ENCODE data around the gene KRT33B.

The KRT33B gene

DNA sequence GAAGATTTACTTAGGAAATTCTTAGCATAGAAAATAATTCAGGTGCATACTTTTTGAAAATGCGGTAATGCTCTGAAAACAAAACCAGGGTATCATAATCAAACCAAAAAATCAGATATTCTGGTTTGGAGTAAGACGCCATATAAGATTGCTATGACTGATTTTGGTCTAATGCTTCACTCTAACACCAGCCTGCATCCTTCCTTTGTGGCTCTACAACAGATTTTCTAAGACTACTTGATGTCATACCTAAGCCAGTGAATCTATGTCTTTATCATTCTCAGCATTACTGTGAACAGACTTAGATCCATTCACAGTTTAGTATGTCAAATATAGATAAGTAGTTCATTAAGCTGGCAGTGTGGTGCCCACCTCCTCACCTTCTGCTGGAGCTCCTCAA is 590 bp downstream of the KRT33B start:
- H2BK15ac ChIP-seq (ENCODE audit: low read depth, poor library complexity, severe bottlenecking), result no peak overlapping the region
- no peak overlapping the region for H3K14ac ChIP-seq (ENCODE audit: low read length in 2 of 2)
- no peaks in the 10 kb centered on the region for H3K79me1 ChIP-seq (replicated peaks; ENCODE audit: low read length, poor library complexity, severe bottlenecking)
- H3K27me3 ChIP-seq (ENCODE audit: control insufficient read depth in 1 of 2, insufficient read depth in 1 of 2, low read length in 2 of 2), result peaks cover 0 to 13% of the 10 kb centered on the region in 2 experiments
- no peak overlapping the region for H3K27ac ChIP-seq (ENCODE audit: low read length, poor library complexity, severe bottlenecking)
- no peak overlapping the region for H4K8ac ChIP-seq (ENCODE audit: low read length)
- H3K23ac ChIP-seq (ENCODE audit: low read length in 2 of 2), result no peak overlapping the region
- H3K9ac ChIP-seq (ENCODE audit: low read length), result no peak overlapping the region
- no peak overlapping the region for H2BK120ac ChIP-seq (ENCODE audit: low read depth, low read length)
- no peak overlapping the region for H2AFZ ChIP-seq (ENCODE audit: low read depth, low read length)
- H2BK12ac ChIP-seq (ENCODE audit: low read length in 2 of 2), result no peak overlapping the region
- H3K9me3 ChIP-seq (ENCODE audit: control insufficient read depth, low read length), result peaks cover 7% of the 10 kb centered on the region
- no peak overlapping the region for H3K4me2 ChIP-seq (ENCODE audit: low read length, poor library complexity, severe bottlenecking)
- no peaks in the 10 kb centered on the region for H3K36me3 ChIP-seq (ENCODE audit: control insufficient read depth in 1 of 2, insufficient read depth in 2 of 2, low read depth in 1 of 2, low read length in 2 of 2)
- no peak overlapping the region for H2AK5ac ChIP-seq (ENCODE audit: low read length, severe bottlenecking)
- H2BK5ac ChIP-seq (ENCODE audit: low read depth, low read length, poor library complexity, severe bottlenecking), result no peak overlapping the region
- H3K4me3 ChIP-seq (ENCODE audit: insufficient read depth in 1 of 2, low read depth in 1 of 2, low read length in 2 of 2), result no peak overlapping the region
- no peak overlapping the region for H3K18ac ChIP-seq (ENCODE audit: low read depth in 1 of 2, low read length in 2 of 2)
- DNase-seq, result no peak
- H3K4ac ChIP-seq (ENCODE audit: low read depth in 1 of 2, low read length in 2 of 2), result no peak overlapping the region
- H4K91ac ChIP-seq (ENCODE audit: low read length), result no peak overlapping the region
- WGBS, result 94% methylated on average over 2 of the region's 2 CpGs
- peaks cover 3% of the 10 kb centered on the region for H3K4me1 ChIP-seq (ENCODE audit: control insufficient read depth, insufficient read depth, low read depth, low read length)

DNA sequence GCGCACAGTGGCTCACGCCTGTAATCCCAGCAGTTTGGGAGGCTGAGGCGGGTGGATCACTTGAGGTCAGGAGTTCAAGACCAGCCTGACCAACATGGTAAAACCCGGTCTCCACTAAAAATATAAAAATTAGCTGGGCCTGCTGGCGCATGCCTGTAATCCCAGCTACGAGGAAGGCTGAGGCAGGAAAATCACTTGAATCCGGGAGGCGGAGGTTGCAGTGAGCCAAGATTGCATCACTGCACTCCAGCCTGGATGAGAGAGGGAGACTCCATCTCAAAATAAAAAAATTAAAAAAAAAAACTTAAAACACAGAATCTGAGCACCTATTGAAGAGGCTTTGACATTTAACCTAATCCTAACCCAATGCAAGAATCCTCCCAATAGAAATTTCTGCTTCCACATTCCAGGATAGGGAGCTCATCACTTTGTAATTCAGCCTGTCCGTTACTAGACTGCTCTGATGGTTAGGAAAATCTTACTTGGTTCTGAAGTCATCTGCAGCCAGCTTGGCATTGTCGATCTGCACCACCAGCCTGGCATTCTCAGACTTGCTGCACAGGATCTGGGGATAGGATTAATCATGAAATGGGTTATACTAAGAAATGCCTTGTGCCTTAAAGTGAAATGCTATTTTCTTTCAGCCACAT is 2.1 kb downstream of the KRT33B start:
- H2BK120ac ChIP-seq (ENCODE audit: low read depth, low read length), result no peak overlapping the region
- H3K18ac ChIP-seq (ENCODE audit: low read depth in 1 of 2, low read length in 2 of 2), result no peak overlapping the region
- peak; percentile 60 for DNase-seq
- H3K9me3 ChIP-seq (ENCODE audit: control insufficient read depth, low read length), result no peaks in the 10 kb centered on the region
- H3K23ac ChIP-seq (ENCODE audit: low read length in 2 of 2), result no peak overlapping the region
- peaks cover 3% of the 10 kb centered on the region for H3K4me1 ChIP-seq (ENCODE audit: control insufficient read depth, insufficient read depth, low read depth, low read length)
- no peak overlapping the region for H3K4me3 ChIP-seq (ENCODE audit: insufficient read depth in 1 of 2, low read depth in 1 of 2, low read length in 2 of 2)
- H2AFZ ChIP-seq (ENCODE audit: low read depth, low read length), result no peak overlapping the region
- peaks cover 0 to 6% of the 10 kb centered on the region in 2 experiments for H3K27me3 ChIP-seq (ENCODE audit: control insufficient read depth in 1 of 2, insufficient read depth in 1 of 2, low read length in 2 of 2)
- no peaks in the 10 kb centered on the region for H3K79me1 ChIP-seq (replicated peaks; ENCODE audit: low read length, poor library complexity, severe bottlenecking)
- no peak overlapping the region for H2BK15ac ChIP-seq (ENCODE audit: low read depth, poor library complexity, severe bottlenecking)
- H3K36me3 ChIP-seq (ENCODE audit: control insufficient read depth in 1 of 2, insufficient read depth in 2 of 2, low read depth in 1 of 2, low read length in 2 of 2), result no peaks in the 10 kb centered on the region
- H4K91ac ChIP-seq (ENCODE audit: low read length), result no peak overlapping the region
- no peak overlapping the region for H2BK5ac ChIP-seq (ENCODE audit: low read depth, low read length, poor library complexity, severe bottlenecking)
- H4K8ac ChIP-seq (ENCODE audit: low read length), result no peak overlapping the region
- peak overlapping the region; percentile 24 for H3K27ac ChIP-seq (ENCODE audit: low read length, poor library complexity, severe bottlenecking)
- peak overlapping the region; percentile 39 for H3K9ac ChIP-seq (ENCODE audit: low read length)
- H3K14ac ChIP-seq (ENCODE audit: low read length in 2 of 2), result no peak overlapping the region
- no peak overlapping the region for H3K4ac ChIP-seq (ENCODE audit: low read depth in 1 of 2, low read length in 2 of 2)
- no peak overlapping the region for H3K4me2 ChIP-seq (ENCODE audit: low read length, poor library complexity, severe bottlenecking)
- H2BK12ac ChIP-seq (ENCODE audit: low read length in 2 of 2), result no peak overlapping the region
- no peak overlapping the region for H2AK5ac ChIP-seq (ENCODE audit: low read length, severe bottlenecking)
- WGBS, result 78% methylated on average over 10 of the region's 10 CpGs

DNA sequence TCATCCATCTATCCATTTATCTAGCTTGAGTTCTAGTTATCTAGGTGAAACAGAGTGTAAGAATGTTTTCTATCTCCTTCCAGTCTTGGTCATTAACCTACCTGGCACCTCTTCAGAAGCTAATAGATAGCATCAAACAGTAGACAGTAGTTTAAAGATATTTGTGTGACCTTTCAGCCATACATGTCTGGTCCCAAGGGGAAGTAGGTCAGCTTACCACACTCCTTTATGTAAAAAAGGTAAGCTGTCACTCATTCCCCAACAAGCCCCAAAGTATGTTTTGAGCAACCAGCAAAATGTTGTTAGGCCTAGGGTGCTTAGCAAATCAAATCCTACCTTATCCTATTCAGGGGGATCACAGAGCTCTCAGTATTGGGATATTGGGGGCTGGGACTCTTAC is 3.5 kb downstream of the KRT33B start:
- H2BK12ac ChIP-seq (ENCODE audit: low read length in 2 of 2), result no peak overlapping the region
- H4K91ac ChIP-seq (ENCODE audit: low read length), result no peak overlapping the region
- no peak overlapping the region for H3K9ac ChIP-seq (ENCODE audit: low read length)
- peaks cover 0 to 1% of the 10 kb centered on the region in 2 experiments for H3K27me3 ChIP-seq (ENCODE audit: control insufficient read depth in 1 of 2, insufficient read depth in 1 of 2, low read length in 2 of 2)
- no peak overlapping the region for H3K14ac ChIP-seq (ENCODE audit: low read length in 2 of 2)
- no peak overlapping the region for H3K4ac ChIP-seq (ENCODE audit: low read depth in 1 of 2, low read length in 2 of 2)
- H3K4me2 ChIP-seq (ENCODE audit: low read length, poor library complexity, severe bottlenecking), result no peak overlapping the region
- no peak overlapping the region for H2BK15ac ChIP-seq (ENCODE audit: low read depth, poor library complexity, severe bottlenecking)
- H2AK5ac ChIP-seq (ENCODE audit: low read length, severe bottlenecking), result peak overlapping the region; percentile 81
- no peak overlapping the region for H4K8ac ChIP-seq (ENCODE audit: low read length)
- no peaks in the 10 kb centered on the region for H3K9me3 ChIP-seq (ENCODE audit: control insufficient read depth, low read length)
- H3K18ac ChIP-seq (ENCODE audit: low read depth in 1 of 2, low read length in 2 of 2), result no peak overlapping the region
- no peak overlapping the region for H3K23ac ChIP-seq (ENCODE audit: low read length in 2 of 2)
- no peak overlapping the region for H3K4me3 ChIP-seq (ENCODE audit: insufficient read depth in 1 of 2, low read depth in 1 of 2, low read length in 2 of 2)
- no peak overlapping the region for H2BK5ac ChIP-seq (ENCODE audit: low read depth, low read length, poor library complexity, severe bottlenecking)
- no peaks in the 10 kb centered on the region for H3K36me3 ChIP-seq (ENCODE audit: control insufficient read depth in 1 of 2, insufficient read depth in 2 of 2, low read depth in 1 of 2, low read length in 2 of 2)
- H3K79me1 ChIP-seq (replicated peaks; ENCODE audit: low read length, poor library complexity, severe bottlenecking), result no peaks in the 10 kb centered on the region
- no peak overlapping the region for H2BK120ac ChIP-seq (ENCODE audit: low read depth, low read length)
- H2AFZ ChIP-seq (ENCODE audit: low read depth, low read length), result no peak overlapping the region
- peaks cover 3% of the 10 kb centered on the region for H3K4me1 ChIP-seq (ENCODE audit: control insufficient read depth, insufficient read depth, low read depth, low read length)
- no peak for DNase-seq
- H3K27ac ChIP-seq (ENCODE audit: low read length, poor library complexity, severe bottlenecking), result no peak overlapping the region

DNA sequence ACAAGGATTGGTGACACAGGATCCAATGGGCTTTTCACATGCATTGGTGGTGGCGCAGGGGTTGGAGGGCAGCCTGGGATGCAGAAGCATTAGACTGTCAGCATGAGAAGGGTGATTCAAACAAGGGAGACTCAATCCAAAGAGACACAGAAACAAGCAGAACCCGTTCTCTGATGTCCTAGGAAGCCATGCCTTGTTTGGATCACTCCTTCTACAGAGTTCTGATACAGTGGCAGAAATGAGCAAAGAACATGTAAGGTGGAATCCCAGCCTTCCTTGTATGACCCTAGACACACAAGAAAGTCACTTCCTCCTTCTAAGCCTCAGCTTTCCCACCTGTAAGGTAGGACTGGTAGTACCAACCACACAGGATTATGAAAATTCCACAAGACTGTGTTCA is 5.7 kb downstream of the KRT33B start:
- no peak overlapping the region for H2AK5ac ChIP-seq (ENCODE audit: low read length, severe bottlenecking)
- DNase-seq, result no peak
- no peak overlapping the region for H3K14ac ChIP-seq (ENCODE audit: low read length in 2 of 2)
- H3K4me2 ChIP-seq (ENCODE audit: low read length, poor library complexity, severe bottlenecking), result no peak overlapping the region
- H2BK5ac ChIP-seq (ENCODE audit: low read depth, low read length, poor library complexity, severe bottlenecking), result no peak overlapping the region
- H3K27me3 ChIP-seq (ENCODE audit: control insufficient read depth in 1 of 2, insufficient read depth in 1 of 2, low read length in 2 of 2), result no peaks in the 10 kb centered on the region
- no peak overlapping the region for H2BK12ac ChIP-seq (ENCODE audit: low read length in 2 of 2)
- peaks cover 5% of the 10 kb centered on the region for H3K4me1 ChIP-seq (ENCODE audit: control insufficient read depth, insufficient read depth, low read depth, low read length)
- H3K79me1 ChIP-seq (replicated peaks; ENCODE audit: low read length, poor library complexity, severe bottlenecking), result no peaks in the 10 kb centered on the region
- no peak overlapping the region for H4K8ac ChIP-seq (ENCODE audit: low read length)
- no peaks in the 10 kb centered on the region for H3K9me3 ChIP-seq (ENCODE audit: control insufficient read depth, low read length)
- no peak overlapping the region for H4K91ac ChIP-seq (ENCODE audit: low read length)
- no peak overlapping the region for H3K4ac ChIP-seq (ENCODE audit: low read depth in 1 of 2, low read length in 2 of 2)
- no peak overlapping the region for H3K23ac ChIP-seq (ENCODE audit: low read length in 2 of 2)
- WGBS, result 89% methylated on average over 2 of the region's 2 CpGs
- no peak overlapping the region for H2BK15ac ChIP-seq (ENCODE audit: low read depth, poor library complexity, severe bottlenecking)
- H3K4me3 ChIP-seq (ENCODE audit: insufficient read depth in 1 of 2, low read depth in 1 of 2, low read length in 2 of 2), result no peak overlapping the region
- H3K18ac ChIP-seq (ENCODE audit: low read depth in 1 of 2, low read length in 2 of 2), result no peak overlapping the region
- no peaks in the 10 kb centered on the region for H3K36me3 ChIP-seq (ENCODE audit: control insufficient read depth in 1 of 2, insufficient read depth in 2 of 2, low read depth in 1 of 2, low read length in 2 of 2)
- no peak overlapping the region for H2AFZ ChIP-seq (ENCODE audit: low read depth, low read length)
- H3K9ac ChIP-seq (ENCODE audit: low read length), result no peak overlapping the region
- no peak overlapping the region for H2BK120ac ChIP-seq (ENCODE audit: low read depth, low read length)
- H3K27ac ChIP-seq (ENCODE audit: low read length, poor library complexity, severe bottlenecking), result no peak overlapping the region

All from mesenchymal stem cell (in vitro differentiated cells and primary cell).